GM18498 (cell line): ENCODE results near the gene CTSG.
"Not testable (repeated sequence)": the region's sequence is repeated elsewhere in the genome, so short reads cannot be mapped to it uniquely, and the experiment has no call there.

Experiments
- ATAC-seq: cut with Tn5 transposase; IDR thresholded peaks from one replicate; pipeline ENCODE4 v1.9.1; 2021; ENCODE audit warnings: mild to moderate bottlenecking, moderate library complexity; ENCODE audit not compliant: unreplicated experiment

CTSG gene

DNA sequence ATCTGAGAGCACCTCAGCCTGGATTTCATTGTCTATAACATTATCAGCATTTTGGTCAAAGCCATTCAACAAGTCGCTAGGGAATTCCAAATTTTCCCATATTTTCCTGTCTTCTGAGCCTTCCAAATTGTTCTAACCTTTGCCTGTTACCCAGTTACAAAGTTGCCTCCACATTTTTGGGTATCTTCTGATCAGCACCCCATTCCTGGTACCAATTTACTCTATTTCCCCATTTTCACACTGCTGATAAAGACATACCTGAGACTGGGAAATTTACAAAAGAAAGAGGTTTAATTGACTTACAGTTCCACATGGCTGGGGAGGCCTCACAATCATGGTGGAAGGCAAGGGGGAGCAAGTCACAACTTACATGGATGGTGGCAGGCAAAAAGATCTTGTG, 27.0 kb downstream of the CTSG start:
- ATAC-seq: not testable (repeated sequence)

DNA sequence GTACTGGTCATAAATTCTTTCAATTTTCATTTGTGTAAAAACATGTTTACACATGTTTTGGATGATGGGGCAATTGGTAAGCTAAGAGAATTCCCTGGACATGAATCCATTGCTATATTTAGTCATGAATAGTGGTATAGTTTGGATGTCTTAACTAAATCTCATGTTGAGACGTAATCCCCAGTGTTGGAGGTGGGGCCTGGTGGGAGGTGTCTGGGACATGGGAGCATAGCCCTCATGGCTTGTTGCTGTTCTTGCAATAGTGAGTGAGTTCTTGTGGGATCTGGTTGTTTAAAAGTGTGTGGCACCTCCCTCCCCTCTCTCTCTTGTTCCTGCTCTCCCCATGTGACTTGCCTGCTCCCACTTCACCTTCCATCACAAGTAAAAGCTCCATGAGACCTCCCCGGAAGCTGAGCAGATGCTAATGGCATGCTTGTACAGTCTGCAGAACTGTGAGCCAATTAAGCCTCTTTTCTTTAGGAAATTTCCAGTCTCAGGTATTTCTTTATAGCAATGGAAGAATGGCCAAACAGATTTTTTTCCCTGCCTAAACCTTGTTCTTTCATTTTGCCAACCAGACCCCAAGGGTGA, 33.6 kb downstream of the CTSG start:
- ATAC-seq: no peak

DNA sequence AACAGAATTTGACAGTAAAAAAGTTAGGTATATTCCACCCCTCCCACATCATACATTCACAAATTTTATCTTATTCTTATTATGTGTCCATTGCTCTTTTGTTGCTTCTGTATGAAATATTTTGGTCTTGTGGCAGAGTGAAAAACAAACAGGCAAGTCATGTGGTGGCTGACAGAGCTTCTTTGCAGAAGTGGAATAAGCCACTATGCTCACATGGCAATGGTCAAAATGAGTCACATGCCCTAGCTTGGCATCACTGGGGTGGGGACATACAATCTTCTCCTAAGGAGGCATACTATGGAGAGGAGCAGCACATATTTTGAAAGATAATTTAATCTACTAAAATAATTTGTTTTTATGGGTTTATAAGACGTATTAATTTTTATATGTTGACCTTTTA, 40.3 kb downstream of the CTSG start:
- ATAC-seq: no peak

DNA sequence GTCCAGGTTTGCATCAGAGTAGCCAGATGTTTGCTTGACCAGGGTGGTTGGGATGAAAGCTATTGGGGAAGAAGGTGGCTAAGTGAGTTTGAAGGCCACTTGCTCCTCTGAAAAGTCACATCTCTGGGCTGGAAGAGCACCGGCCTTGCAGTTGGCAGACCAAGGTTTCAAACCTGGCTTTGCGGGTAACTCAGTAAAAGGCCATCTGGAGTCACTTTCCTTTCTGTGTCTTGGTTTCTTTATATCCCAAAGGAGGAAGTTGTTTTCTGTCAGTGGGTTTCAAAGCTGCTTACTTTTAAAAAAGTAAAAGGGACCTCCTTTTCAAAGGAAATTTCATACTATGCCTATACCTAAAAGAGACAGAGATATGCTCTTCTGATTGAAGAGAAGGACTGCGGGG, 41.8 kb downstream of the CTSG start:
- no peak for ATAC-seq

DNA sequence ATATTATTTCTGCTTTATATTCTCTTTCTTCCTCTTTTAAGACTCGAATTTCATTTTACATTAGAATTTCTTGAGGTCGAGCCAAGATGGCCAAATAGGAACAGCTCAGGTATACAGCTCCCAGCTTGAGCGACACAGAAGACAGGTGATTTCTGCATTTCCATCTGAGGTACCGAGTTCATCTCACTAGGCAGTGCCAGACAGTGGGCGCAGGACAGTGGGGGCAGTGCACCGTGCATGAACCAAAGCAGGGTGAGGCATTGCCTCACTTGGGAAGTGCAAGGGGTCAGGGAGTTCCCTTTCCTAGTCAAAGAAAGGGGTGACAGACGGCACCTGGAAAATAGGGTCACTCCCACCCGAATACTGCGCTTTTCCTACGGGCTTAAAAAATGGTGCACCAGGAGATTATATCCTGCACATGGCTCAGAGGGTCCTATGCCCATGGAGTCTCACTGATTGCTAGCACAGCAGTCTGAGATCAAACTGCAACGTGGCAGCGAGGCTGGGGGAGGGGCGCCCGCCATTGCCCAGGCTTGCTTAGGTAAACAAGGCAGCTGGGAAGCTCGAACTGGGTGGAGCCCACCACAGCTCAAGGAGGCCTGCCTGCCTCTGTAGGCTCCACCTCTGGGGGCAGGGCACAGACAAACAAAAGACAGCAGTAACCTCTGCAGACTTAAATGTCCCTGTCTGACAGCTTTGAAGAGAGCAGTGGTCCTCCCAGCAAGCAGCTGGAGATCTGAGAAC, 50.0 kb downstream of the CTSG start:
- ATAC-seq: not testable (repeated sequence)
